GM12872 (cell line): ENCODE results near the gene SCAI.

ENCODE experiments used
- TF ChIP-seq, protein P1 (sequence below): IDR thresholded peaks from 3 replicates; pipeline ENCODE4 v1.5.1; 2011; ENCODE audit warnings: low read depth, mild to moderate bottlenecking, low read length, moderate library complexity; ENCODE audit not compliant: insufficient read depth

The SCAI gene

DNA sequence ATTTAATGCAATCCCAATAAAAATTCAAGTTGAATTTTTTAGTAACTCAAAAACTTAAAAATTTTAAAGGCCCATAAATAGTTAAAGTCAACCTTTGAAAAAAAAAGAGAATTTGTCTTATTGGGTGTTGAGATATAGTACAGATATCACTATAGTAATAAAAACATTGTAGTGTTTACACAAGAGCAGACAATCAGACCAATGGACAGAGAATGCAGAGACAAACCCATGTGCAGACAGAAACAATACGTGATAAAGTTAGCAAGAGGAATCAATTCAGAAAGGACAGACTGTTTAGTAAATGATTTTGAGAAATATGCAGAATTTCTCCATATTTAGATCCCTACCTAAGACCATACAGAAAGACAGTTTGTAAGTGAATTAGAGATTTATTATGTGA, 236.4 kb downstream of the SCAI start:
- TF ChIP-seq, protein P1, sequence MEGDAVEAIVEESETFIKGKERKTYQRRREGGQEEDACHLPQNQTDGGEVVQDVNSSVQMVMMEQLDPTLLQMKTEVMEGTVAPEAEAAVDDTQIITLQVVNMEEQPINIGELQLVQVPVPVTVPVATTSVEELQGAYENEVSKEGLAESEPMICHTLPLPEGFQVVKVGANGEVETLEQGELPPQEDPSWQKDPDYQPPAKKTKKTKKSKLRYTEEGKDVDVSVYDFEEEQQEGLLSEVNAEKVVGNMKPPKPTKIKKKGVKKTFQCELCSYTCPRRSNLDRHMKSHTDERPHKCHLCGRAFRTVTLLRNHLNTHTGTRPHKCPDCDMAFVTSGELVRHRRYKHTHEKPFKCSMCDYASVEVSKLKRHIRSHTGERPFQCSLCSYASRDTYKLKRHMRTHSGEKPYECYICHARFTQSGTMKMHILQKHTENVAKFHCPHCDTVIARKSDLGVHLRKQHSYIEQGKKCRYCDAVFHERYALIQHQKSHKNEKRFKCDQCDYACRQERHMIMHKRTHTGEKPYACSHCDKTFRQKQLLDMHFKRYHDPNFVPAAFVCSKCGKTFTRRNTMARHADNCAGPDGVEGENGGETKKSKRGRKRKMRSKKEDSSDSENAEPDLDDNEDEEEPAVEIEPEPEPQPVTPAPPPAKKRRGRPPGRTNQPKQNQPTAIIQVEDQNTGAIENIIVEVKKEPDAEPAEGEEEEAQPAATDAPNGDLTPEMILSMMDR = no peak

DNA sequence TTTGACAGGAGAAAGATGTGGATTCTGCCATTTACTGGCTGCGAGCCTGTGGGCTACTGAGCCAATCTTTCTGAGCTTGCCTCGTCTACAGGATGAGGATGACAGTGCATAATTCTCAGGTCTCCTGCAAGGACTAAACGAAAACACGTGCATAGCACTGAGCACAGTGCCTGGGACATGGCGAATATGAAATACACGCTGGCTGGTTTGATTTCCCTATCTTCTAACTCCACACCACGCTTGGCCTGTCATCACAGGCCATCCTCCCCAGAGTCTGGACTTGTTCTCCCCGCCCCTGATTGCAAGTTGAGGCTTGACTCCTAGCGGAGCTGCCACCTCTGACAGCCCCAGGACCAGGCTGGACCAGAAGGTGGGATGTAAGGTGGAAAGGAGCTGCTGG, 243.5 kb downstream of the SCAI start:
- TF ChIP-seq, protein P1 = no peak

DNA sequence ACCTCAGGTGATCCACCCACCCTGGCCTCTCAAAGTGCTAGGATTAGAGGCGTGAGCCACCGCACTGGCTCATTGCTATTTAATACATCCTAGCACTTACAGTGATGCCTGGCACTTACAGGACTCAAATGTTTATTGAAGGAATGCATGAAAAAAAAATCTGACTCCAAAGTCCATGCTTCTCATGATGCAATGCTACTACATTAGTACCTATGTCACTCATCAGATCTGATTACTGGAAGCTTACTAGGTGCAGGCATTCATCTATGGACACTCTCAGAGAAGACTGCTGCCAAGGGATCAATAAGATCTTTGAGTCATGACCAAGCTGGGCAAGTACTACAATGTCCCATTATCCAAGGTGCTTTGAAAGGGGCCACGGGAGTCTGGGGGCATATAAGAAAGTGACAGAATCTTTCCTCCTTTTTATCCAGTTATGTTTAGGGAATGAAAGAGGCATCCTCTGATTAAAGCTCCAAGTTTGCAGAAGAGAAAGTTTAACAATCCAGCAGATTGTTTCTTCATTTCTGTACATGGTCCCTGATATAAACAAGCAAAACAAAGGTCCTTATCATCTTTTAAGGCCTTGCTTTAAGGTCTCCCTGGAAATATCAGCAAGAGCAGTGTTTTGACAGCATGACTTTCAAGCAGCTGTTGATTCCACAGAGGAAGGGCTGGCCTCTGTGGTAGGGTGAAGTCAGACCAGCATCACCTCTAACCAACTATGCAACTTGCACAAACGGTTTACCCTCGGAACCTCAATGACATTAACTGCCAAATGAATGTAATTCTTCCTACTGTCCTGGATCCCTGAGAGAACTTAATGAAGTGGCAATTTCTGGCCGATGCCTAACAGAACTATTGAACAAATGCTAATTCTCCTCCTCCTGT, 245.5 kb downstream of the SCAI start:
- TF ChIP-seq, protein P1 = no peak

DNA sequence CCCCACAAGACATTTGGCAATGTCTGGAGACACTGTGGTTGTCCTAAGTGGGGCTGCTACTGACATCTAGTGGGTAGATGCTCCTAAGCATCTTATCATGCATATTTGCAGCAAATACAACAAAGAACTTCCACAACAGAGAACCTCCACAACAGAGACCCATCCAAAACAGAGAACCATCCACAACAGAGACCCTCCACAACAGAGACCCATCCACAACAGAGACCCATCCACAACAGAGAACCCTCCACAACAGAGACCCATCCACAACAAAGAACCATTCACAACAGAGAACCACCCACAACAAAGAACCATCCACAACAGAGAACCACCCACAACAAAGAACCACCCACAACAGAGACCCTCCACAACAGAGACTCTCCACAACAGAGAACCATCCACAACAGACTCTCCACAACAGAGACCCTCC, 248.6 kb downstream of the SCAI start:
- TF ChIP-seq, protein P1 = peak; percentile 65

DNA sequence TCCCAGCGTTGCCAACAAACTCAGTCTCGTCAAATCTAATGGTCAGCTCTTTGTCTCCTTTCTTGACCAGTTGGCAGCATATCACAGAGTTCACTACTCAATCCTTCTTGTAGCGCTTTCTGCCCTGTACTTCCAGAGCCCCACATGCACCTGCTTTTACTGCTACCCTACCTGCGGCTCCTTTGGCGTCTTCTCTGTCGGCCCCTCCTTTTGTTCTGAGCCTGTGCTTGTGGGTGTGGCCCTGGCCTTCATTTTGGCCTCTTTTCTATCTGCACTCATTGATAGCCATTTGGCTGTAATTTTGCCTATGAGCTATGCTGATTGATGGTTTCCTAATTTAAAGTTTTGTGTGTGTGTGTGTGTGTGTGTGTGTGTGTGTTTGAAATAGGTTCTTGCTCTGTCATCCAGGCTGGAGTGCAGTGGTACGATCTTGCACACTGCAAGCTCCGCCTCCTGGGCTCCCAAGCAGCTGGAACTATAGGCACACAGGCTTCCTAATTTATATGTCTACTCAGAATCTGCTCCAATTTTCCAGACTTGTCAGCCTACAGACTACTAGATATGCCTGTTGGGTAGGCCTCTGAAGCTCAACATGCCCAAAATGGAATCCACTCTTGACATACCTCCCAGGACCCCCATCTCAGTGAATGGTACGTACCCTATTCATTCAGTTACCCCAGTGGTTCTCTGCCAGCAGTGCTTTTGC, 249.1 kb downstream of the SCAI start:
- TF ChIP-seq, protein P1 = no peak
